GM21526 (cell line): Measurements from ENCODE around the gene OR2M2.

Source experiments
- ATAC-seq: cut with Tn5 transposase; IDR thresholded peaks from one replicate; pipeline ENCODE4 v1.9.1; 2021; ENCODE audit warnings: moderate library complexity; ENCODE audit not compliant: unreplicated experiment, low FRiP score

Gene OR2M2

GRCh38 chr1:248174521-248174920, at the start of gene OR2M2:
OR2M2 (plus strand) TSS chr1:248174821; CDS start chr1:248179986, 5,165 bp downstream.
- no peak for ATAC-seq

GRCh38 chr1:248127653-248128052, 47.0 kb upstream of the OR2M2 start:
- ATAC-seq = no peak

GRCh38 chr1:248136811-248137210, 37.8 kb upstream of the OR2M2 start:
- no peak for ATAC-seq

- no peak for ATAC-seq
These were observed 33.8 kb upstream of the OR2M2 start for GRCh38 chr1:248140846-248141245.

GRCh38 chr1:248143311-248143710, 31.3 kb upstream of the OR2M2 start:
- no peak for ATAC-seq

- no peak for ATAC-seq
These were observed 30.0 kb upstream of the OR2M2 start, which contains the start of gene OR2M5 for GRCh38 chr1:248144513-248145198. OR2M5 (plus strand) TSS chr1:248145148; CDS start chr1:248145148, 0 bp downstream.

GRCh38 chr1:248152056-248152827, 22.4 kb upstream of the OR2M2 start:
- ATAC-seq = no peak

GRCh38 chr1:248155927-248156326, 18.7 kb upstream of the OR2M2 start:
- ATAC-seq = no peak

GRCh38 chr1:248158758-248159157, 15.9 kb upstream of the OR2M2 start:
- ATAC-seq = no peak

- ATAC-seq = no peak
These were observed 10.6 kb upstream of the OR2M2 start for GRCh38 chr1:248164031-248164430.

- ATAC-seq = no peak
These were observed 9.4 kb upstream of the OR2M2 start for GRCh38 chr1:248165186-248165585.

- ATAC-seq = no peak
These were observed 9.4 kb downstream of the OR2M2 start for GRCh38 chr1:248183996-248184395.

GRCh38 chr1:248187363-248187762, 12.7 kb downstream of the OR2M2 start:
- ATAC-seq = no peak

- no peak for ATAC-seq
These were observed 14.4 kb downstream of the OR2M2 start for GRCh38 chr1:248189026-248189425.

- no peak for ATAC-seq
These were observed 19.5 kb downstream of the OR2M2 start for GRCh38 chr1:248194117-248194516.

- ATAC-seq = no peak
These were observed 22.3 kb downstream of the OR2M2 start, which contains the start of gene OR2M3 for GRCh38 chr1:248196965-248197364. OR2M3 (plus strand) TSS chr1:248197265; CDS start chr1:248203068, 5,803 bp downstream.

GRCh38 chr1:248215880-248216279, 41.3 kb downstream of the OR2M2 start:
- no peak for ATAC-seq

- no peak for ATAC-seq
These were observed 50.9 kb downstream of the OR2M2 start for GRCh38 chr1:248225537-248225936.

GRCh38 chr1:248229360-248229908, 54.8 kb downstream of the OR2M2 start:
- no peak for ATAC-seq
